Measurements from ENCODE around the gene UFSP2.

DNA sequence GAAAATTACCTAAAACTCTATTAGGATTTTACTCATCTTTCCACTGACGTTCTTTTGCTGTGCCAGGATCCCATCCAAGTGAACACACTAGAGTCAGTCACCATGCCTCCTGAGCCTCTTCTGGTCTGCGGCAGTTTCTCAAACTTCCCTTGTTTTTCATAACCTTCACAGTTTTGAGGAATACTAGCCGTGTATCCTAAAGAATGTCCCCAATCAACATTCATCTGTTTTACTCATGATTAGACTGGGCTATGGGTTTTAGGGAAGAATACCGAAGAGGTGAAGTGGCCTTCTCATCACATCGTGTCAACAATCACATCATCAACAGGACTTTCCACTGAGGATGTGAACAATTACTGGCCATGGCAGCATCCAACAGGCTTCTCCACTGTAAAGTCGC lies 34.8 kb downstream of the UFSP2 start:
- no peak for TF ChIP-seq POLR2A (IDR thresholded peaks at IDR 0.05; ENCODE audit: low read depth, low read length)
- TF ChIP-seq POLR2AphosphoS5 (IDR thresholded peaks at IDR 0.05; ENCODE audit: low read depth, low read length), result no peak

Data from GM12892 (cell line).